GM12878 (cell line): ENCODE results near the gene TCERG1L.

Source experiments
- CTCF ChIP-seq, 3 experiments: IDR thresholded peaks in 2 of 3; conservative IDR thresholded peaks in 1 of 3; 2 replicates each; pipeline ENCODE4 v1.5.1; 2011; ENCODE audit warnings: low read depth in 3 of 3, low read length in 3 of 3, mild to moderate bottlenecking in 3 of 3, control low read depth in 2 of 3, moderate library complexity in 2 of 3, inconsistent platforms in 1 of 3, mixed read lengths in 1 of 3; ENCODE audit not compliant: control insufficient read depth in 2 of 3, insufficient read depth in 1 of 3; ENCODE audit errors: extremely low read depth in 1 of 3
- TF ChIP-seq, protein P1 (sequence below): IDR thresholded peaks from 2 replicates; pipeline ENCODE4 v1.6.1; 2012; ENCODE audit warnings: low read depth, low read length, improper control_type of control experiment

DNA sequence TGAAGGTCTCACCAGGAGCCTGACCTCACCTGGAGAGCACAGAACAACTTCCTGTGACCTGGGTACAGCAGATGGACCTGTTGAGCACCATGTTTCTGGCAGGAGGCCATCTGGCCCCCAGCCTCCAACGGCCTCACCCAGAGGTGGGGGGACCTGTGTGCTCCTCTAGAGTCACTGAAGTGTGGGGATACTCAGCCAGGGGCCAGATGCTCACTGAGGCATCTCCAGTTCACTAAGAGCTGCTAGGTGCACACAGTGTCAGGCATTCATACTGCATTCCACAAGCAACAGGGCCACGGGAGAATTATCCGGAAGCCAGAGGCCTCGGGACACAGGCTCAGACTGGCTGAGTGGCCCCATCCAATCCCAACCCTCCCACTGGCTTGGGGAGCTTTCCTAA lies 161.4 kb downstream of the TCERG1L start:
- TF ChIP-seq, protein P1, sequence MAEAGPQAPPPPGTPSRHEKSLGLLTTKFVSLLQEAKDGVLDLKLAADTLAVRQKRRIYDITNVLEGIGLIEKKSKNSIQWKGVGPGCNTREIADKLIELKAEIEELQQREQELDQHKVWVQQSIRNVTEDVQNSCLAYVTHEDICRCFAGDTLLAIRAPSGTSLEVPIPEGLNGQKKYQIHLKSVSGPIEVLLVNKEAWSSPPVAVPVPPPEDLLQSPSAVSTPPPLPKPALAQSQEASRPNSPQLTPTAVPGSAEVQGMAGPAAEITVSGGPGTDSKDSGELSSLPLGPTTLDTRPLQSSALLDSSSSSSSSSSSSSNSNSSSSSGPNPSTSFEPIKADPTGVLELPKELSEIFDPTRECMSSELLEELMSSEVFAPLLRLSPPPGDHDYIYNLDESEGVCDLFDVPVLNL, result no peak
- TF ChIP-seq CTCF (IDR thresholded peaks at IDR 0.05 in 2 of 3, conservative IDR thresholded peaks at IDR 0.05 in 1 of 3; ENCODE audit: control insufficient read depth in 2 of 3, extremely low read depth in 1 of 3, insufficient read depth in 1 of 3, low read depth in 3 of 3, low read length in 3 of 3), result no peak
